Epithelial cell of proximal tubule (primary cell): ENCODE measurements around the gene AMPH. TPM values are rescaled to one million over a fixed set of nuclear protein-coding genes. Genes with fewer than 3 reads are reported as not detected.

Source experiments
- DNase-seq: peaks from one replicate; pipeline ENCODE4 v3.0.0-alpha.2; 2011; ENCODE audit warnings: low read depth
- H3K4me3 ChIP-seq: 2 replicates; pipeline ENCODE4 v1.5.1; 2011; ENCODE audit warnings: low read depth, mild to moderate bottlenecking, low read length
- total RNA-seq: library from RNA; depleted of rRNA; stranded (reverse); fragments of >200 nt; gene quantifications from 2 replicates; pipeline ENCODE4 v1.2.3, GENCODE V29; 2015
- TF ChIP-seq, protein P1 (sequence below): conservative IDR thresholded peaks from 2 replicates; pipeline ENCODE4 v1.5.1; 2012; ENCODE audit warnings: low read depth, mild to moderate bottlenecking, low read length

AMPH gene
- total RNA-seq, 1 donor from 2014 or later: 0.06 TPM

DNA sequence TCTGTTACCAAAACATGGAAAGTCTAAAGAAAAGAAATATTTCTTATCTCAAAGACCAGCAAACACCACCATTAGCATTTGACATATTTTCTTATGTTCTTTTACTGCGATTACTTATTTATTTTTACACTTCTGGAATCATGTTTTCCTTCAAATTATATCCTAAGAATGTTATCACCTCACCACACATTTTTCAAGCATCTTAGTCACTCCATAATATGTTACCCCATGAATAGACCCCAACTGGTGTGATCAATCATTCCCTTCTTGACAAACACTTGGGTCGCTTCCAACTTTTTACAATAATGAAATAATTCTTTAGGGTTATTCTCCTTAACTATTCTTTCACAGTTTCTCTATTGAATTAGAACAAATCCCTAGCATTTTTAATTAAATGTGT, 67.4 kb downstream of the AMPH start:
- TF ChIP-seq, protein P1, sequence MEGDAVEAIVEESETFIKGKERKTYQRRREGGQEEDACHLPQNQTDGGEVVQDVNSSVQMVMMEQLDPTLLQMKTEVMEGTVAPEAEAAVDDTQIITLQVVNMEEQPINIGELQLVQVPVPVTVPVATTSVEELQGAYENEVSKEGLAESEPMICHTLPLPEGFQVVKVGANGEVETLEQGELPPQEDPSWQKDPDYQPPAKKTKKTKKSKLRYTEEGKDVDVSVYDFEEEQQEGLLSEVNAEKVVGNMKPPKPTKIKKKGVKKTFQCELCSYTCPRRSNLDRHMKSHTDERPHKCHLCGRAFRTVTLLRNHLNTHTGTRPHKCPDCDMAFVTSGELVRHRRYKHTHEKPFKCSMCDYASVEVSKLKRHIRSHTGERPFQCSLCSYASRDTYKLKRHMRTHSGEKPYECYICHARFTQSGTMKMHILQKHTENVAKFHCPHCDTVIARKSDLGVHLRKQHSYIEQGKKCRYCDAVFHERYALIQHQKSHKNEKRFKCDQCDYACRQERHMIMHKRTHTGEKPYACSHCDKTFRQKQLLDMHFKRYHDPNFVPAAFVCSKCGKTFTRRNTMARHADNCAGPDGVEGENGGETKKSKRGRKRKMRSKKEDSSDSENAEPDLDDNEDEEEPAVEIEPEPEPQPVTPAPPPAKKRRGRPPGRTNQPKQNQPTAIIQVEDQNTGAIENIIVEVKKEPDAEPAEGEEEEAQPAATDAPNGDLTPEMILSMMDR: no peak
- DNase-seq: no peak
- no peak overlapping the region for H3K4me3 ChIP-seq

DNA sequence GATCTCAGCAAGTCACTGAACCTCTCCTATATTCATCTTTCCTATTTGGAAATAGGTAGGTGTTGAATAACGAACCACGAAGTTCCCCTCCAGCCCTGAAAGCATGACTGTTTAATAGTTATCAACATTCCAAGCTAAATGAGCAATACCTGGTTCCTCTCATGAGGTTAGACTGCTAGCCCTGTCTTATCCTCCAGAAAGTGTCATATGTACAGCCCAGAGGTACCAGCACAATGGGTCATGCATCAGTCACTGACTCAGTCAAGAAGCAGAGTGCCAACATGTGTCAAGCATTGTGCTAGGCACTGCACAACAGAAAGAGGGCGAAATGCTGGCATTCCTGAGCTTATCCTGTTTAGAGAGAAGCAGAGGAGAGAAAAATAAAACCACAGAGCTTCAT, 70.0 kb downstream of the AMPH start:
- H3K4me3 ChIP-seq: no peak overlapping the region
- TF ChIP-seq, protein P1: no peak
- no peak for DNase-seq

DNA sequence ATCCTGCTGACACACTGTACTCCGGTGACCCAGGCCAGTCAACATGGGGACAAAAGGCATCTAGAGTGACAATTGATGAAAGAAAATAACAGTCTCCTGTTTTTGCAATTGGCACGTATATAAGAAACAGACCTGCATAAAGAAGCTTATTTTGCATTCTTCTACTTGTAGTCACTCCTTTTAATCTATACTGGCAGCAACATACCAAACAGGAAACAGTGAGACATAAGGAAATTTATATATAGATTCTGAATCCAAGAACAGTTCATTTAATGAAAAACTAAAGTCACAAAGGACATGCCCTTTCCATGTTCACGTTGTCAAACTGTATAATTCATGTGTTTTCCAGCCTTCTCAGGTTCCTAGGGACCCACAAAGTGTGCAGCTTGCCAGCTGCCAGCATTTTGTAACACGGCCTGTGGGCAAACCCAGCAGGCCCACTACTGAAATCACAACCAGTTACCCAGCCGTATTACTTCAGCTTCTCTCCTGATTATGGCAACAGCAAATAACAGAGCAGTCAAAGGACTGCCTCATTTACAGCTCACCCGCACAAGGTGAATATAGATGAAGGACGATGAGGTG, 72.3 kb downstream of the AMPH start:
- H3K4me3 ChIP-seq: no peak overlapping the region
- no peak for DNase-seq
- TF ChIP-seq, protein P1: no peak

DNA sequence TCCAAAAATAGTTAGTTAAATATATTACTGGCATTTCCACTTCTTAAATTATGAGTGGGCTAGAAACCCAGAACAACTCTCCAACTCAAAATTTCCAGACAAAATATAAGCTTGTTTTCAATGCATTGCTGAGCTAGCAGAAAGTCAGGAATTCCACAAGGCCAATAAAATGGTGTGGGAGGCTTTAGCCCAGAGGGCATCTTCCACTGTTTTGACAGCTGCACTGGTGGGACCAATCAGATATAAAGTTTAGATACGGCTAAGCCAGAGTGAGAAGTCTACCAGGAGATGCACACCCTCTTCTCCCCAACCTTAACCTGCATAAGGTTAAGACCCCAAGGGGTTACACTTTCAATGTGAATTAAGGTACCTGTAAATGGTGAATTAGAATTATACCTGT, 76.6 kb downstream of the AMPH start:
- TF ChIP-seq, protein P1: no peak
- no peak for DNase-seq
- no peak overlapping the region for H3K4me3 ChIP-seq

DNA sequence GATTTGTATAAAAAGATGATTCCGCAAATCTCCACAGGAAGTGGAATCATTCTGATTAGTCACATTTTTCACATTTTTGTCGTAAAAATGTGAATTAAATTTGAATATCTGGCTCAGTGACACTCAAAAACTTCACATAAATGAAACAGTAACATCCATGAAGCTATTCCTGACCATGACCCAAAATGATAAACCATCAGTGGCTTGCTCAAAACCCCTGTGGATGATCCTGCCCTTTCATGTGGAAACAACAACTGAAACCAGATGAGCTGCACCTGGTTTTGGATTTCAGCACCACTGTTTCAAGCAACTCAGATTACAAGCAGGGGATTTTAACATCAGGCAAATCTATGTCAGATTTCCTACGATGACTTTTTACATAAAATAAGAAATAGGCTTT, 80.3 kb downstream of the AMPH start:
- H3K4me3 ChIP-seq: no peak overlapping the region
- TF ChIP-seq, protein P1: no peak
- DNase-seq: no peak

DNA sequence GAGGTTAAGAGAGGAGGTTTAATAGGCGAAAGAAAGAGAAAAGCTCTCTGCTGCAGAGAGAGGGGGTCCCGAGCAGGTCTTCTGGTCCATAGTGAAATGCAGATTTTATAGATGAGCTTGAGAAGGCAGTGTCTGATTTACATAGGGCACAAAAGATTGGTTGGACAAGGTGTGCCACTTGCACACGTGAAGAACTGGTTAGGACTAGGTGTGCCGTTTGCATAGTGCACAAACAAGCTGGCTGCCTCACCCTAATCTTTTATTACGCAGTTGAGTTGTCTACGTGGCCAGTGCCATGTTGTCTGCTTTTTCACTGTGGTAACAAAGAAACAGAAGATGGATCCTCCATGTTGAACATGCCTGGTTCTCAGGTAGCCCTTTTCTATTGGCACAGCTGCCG, 82.6 kb downstream of the AMPH start:
- TF ChIP-seq, protein P1: no peak
- no peak overlapping the region for H3K4me3 ChIP-seq
- DNase-seq: no peak

DNA sequence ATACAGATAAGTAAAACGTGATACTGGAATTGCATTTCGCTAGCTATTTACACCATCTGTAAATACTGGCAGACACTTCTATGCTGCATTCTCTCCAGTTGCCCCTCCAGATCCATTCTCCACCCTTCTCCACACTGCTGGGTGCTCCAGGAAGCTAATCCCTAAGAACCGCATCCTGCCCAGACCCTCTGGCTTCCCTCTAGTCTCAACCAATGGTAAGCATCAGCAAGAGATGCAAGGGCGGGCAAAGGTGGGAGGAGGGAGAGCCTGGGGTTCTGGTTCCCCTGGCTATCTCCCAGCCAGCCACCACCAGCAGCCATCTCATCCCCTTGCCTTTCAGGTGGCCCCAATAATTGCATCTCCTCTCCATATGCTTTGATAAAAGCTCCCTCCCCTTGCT, 84.4 kb downstream of the AMPH start:
- TF ChIP-seq, protein P1: no peak
- DNase-seq: no peak

More for the DNA sequence above, 84.4 kb downstream of the AMPH start:
- H3K4me3 ChIP-seq: no peak overlapping the region
